Nephron progenitor cell (in vitro differentiated cells): ENCODE measurements around the gene DDX49.
A peak's percentile ranks its signal among the peaks of the same experiment; 100 is the strongest.

ENCODE experiments used
- DNase-seq: peaks from one replicate; pipeline ENCODE4 v3.0.0; 2021
- H3K27ac Mint-ChIP-seq: 2 replicates; pipeline ENCODE4 v1.8.0; 2021; ENCODE audit warnings: mild to moderate bottlenecking, moderate library complexity, mixed read lengths
- H3K27me3 Mint-ChIP-seq: 2 replicates; pipeline ENCODE4 v1.8.0; 2021; ENCODE audit warnings: mild to moderate bottlenecking, low read depth, mixed read lengths; ENCODE audit not compliant: poor library complexity
- H3K36me3 Mint-ChIP-seq: 2 replicates; pipeline ENCODE4 v1.8.0; 2021; ENCODE audit warnings: low read depth, mixed read lengths
- H3K4me1 Mint-ChIP-seq: 2 replicates; pipeline ENCODE4 v1.8.0; 2021; ENCODE audit warnings: mixed read lengths
- H3K4me3 Mint-ChIP-seq: 2 replicates; pipeline ENCODE4 v1.8.0; 2021; ENCODE audit warnings: mild to moderate bottlenecking, moderate library complexity, mixed read lengths
- H3K9me3 Mint-ChIP-seq: 2 replicates; pipeline ENCODE4 v1.8.0; 2021; ENCODE audit warnings: mild to moderate bottlenecking, moderate library complexity, mixed read lengths
- CTCF ChIP-seq: fragments of 200-600 bp; sonication (generic); IDR thresholded peaks from 2 replicates; pipeline ENCODE4 v1.5.0; 2021; ENCODE audit warnings: antibody characterized with exemption

The DDX49 gene

DNA sequence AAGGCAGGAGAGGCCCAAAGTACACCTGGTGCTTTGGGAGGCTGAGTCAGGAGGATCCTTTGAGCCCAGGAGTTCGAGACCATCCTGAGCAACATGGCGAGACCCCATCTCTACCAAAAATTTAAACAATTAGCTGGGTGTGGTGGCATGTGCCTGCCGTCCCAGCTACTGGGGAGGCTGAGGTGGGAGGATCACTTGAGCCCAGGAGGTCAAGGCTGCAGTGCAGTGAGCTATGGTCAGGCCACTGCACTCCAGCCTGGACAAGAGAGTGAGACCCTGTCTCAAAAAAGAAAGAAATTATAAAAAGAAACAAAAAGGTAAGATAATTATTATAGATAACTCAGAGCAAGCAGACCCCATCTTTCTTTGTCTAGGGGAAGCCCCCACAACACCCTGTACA lies 19.6 kb downstream of the DDX49 start:
- no peak for DNase-seq
- Mint-ChIP-seq H3K4me3 (peak overlapping the region; percentile 90), H3K9me3 (no peaks in the 10 kb centered on the region), H3K36me3 (peaks cover 30% of the 10 kb centered on the region), H3K27ac (peak overlapping the region; percentile 48), H3K27me3 (peaks cover 3% of the 10 kb centered on the region), H3K4me1 (peaks cover 33% of the 10 kb centered on the region)
- TF ChIP-seq CTCF, result no peak

DNA sequence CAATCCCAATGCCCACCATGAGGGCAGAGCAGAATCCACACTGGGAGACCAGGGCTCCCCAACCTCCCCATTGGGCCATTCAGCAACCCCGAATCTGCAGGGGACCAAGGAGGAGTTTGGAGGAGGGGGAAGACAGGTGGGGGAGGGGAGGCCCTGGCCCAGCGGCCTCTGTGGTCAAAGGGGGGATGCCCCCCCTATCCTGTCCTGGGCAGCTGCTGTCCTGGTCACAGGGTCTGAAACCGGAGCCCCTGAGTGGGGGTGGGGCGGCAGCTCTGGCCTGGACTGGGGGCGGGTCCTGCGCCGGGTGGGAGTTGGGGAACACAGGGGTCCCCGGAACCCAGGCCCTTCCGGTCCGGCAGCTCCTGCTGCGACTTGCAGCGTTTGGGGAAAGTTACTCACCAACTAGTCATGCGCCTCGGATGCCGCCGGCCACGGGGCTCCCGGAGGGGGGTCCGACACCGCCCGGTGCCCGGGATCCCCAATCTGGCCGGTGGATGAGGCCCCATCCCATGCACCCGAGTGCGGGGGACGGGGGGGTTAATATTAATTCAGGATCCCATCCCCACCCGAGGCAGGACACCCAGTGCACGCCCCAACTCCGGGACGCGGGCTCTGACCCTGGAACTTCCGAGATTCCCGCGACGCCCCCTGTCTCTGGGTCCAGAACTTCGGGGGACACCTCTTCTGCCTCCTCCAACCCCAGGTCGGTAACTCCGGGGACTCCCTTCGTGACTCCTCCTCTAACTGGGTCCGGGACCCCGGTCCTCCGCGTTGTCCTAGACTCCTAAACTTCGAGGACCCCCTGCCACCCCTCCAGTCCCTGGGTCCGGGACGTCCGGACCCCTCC lies 20.6 kb downstream of the DDX49 start:
- Mint-ChIP-seq H3K4me1 (peaks cover 31% of the 10 kb centered on the region), H3K4me3 (peak overlapping the region; percentile 90), H3K27ac (peak overlapping the region; percentile 87), H3K27me3 (peaks cover 3% of the 10 kb centered on the region), H3K36me3 (peaks cover 22% of the 10 kb centered on the region), H3K9me3 (no peaks in the 10 kb centered on the region)
- DNase-seq, result peak; percentile 77
- no peak for TF ChIP-seq CTCF

DNA sequence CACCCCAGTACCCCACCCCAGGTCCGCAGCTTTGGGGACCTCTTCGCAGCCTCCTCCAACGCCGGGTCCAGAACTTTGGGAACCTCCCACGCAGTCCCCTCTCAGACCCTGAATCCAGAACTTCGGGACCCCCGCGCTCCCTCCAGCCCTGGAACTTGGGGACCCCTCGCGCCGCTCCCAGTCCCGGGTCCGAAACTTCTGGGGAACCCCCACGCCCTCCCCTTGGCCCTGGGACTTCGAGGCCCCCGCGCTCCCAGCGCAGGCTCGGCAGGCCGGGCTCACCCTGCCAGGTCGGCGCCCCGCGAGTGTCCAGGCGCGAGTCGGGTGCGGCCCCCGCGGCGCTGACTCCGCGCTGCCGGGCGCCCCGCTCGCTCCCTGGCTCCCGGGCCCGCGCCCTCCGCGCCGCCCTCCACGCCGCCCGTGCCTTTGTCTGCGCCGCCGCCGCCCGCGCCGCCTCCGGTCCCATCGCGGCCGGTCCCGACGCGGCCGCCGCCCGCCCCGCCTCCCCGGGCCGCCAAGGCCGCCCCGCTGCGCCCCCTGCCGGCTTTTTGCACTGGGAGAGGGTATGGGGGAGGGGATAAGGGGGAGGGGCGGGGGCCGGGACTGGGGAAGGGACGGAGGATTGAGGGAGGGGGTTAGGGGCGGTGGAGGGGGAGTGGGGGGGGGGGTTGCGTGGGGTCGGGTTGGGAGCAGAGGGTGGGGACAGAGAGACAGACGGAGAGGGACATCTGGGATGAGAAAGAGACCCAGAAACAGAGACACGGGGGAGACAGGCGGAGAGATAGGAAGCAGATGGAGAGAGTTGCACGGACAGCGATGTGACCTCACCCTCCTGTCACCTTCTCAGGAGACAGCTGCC lies 21.5 kb downstream of the DDX49 start, which contains the start of gene HOMER3:
HOMER3 (minus strand) TSS at position 449 of the 859 bp plus-strand sequence. CDS start 2,235 bp downstream, outside the sequence.
- DNase-seq, result peak; percentile 94
- Mint-ChIP-seq H3K27ac (peak within 1 kb of the TSS; percentile 87), H3K4me1 (peaks cover 31% of the 10 kb centered on the region)

GRCh38 chr19:18941628-18942354 lies 22.3 kb downstream of the DDX49 start:
- Mint-ChIP-seq H3K27ac (peak overlapping the region; percentile 86), H3K4me3 (peak overlapping the region; percentile 72), H3K27me3 (peaks cover 3% of the 10 kb centered on the region), H3K9me3 (no peaks in the 10 kb centered on the region), H3K4me1 (peaks cover 31% of the 10 kb centered on the region), H3K36me3 (peaks cover 26% of the 10 kb centered on the region)
- DNase-seq, result no peak
- no peak for TF ChIP-seq CTCF

More for the DNA sequence above, 21.5 kb downstream of the DDX49 start, which contains the start of gene HOMER3:
- no peaks in the 10 kb centered on the region for H3K9me3 Mint-ChIP-seq
- peak within 1 kb of the TSS; percentile 90 for H3K4me3 Mint-ChIP-seq
- H3K36me3 Mint-ChIP-seq, result peaks cover 23% of the 10 kb centered on the region
- no peak for TF ChIP-seq CTCF
- peaks cover 3% of the 10 kb centered on the region for H3K27me3 Mint-ChIP-seq

GRCh38 chr19:18942692-18943091 lies 23.2 kb downstream of the DDX49 start:
- H3K4me3 Mint-ChIP-seq, result peak overlapping the region; percentile 72
- peaks cover 3% of the 10 kb centered on the region for H3K27me3 Mint-ChIP-seq
- no peaks in the 10 kb centered on the region for H3K9me3 Mint-ChIP-seq
- peaks cover 20% of the 10 kb centered on the region for H3K36me3 Mint-ChIP-seq
- H3K27ac Mint-ChIP-seq, result no peak overlapping the region
- DNase-seq, result no peak
- no peak for TF ChIP-seq CTCF
- peaks cover 31% of the 10 kb centered on the region for H3K4me1 Mint-ChIP-seq
